IMR-90 (cell line): ENCODE measurements around the gene PCDHB1. TPM values are rescaled to one million over a fixed set of nuclear protein-coding genes. Genes with fewer than 3 reads are reported as not detected.

ENCODE experiments used
- ATAC-seq: fragments of 200-7000 bp; cut with Tn5 transposase; 2 replicates; pipeline ENCODE4 v1.9.1; 2020; ENCODE audit warnings: low read depth, mild to moderate bottlenecking, moderate library complexity
- BruUV-seq: library from RNA; stranded (reverse); fragments of 400-500 nt; replicated peaks from 2 replicates; lab custom pipeline; 2021; lab: Mats Ljungman, UMichigan
- CTCF ChIA-PET: fragments of 300-600 bp; formaldehyde crosslinking; extraction: SDS; loops from one replicate; lab custom pipeline; 2021; ENCODE audit warnings: antibody characterized with exemption; lab: Yijun Ruan, JAX
- POLR2A ChIA-PET: fragments of 300-600 bp; sonication (Branson Sonifier 250); formaldehyde crosslinking; loops from one replicate; lab custom pipeline; 2022; ENCODE audit warnings: antibody characterized with exemption; ENCODE audit not compliant: unreplicated experiment; lab: Charles Lee
- DNase-seq: peaks from one replicate; pipeline ENCODE4 v3.0.0; 2013
- H2AFZ ChIP-seq: replicated peaks from 2 replicates; pipeline ENCODE3; 2013; ENCODE audit warnings: low read length, mild to moderate bottlenecking; ENCODE audit not compliant: poor library complexity
- H2AK5ac ChIP-seq: 2 replicates; pipeline ENCODE4 v1.6.1; 2013; ENCODE audit warnings: low read depth, low read length, inconsistent platforms
- H2AK9ac ChIP-seq: replicated peaks from 2 replicates; pipeline ENCODE3; 2013; ENCODE audit warnings: mild to moderate bottlenecking, low read depth, low read length, moderate library complexity; ENCODE audit not compliant: poor library complexity
- H2BK120ac ChIP-seq: 2 replicates; pipeline ENCODE4 v1.6.1; 2013; ENCODE audit warnings: low read depth, low read length, inconsistent platforms
- H2BK15ac ChIP-seq: 3 replicates; pipeline ENCODE4 v1.6.1; 2013; ENCODE audit warnings: low read depth, low read length, inconsistent platforms
- H2BK20ac ChIP-seq: 2 replicates; pipeline ENCODE4 v1.6.1; 2013; ENCODE audit warnings: low read depth, mild to moderate bottlenecking, inconsistent platforms, low read length, moderate library complexity
- H2BK5ac ChIP-seq: 2 replicates; pipeline ENCODE4 v1.6.1; 2013; ENCODE audit warnings: mild to moderate bottlenecking, low read depth, low read length, inconsistent platforms; ENCODE audit not compliant: poor library complexity, severe bottlenecking
- H3K14ac ChIP-seq: replicated peaks from 2 replicates; pipeline ENCODE4 v1.6.1; 2013; ENCODE audit warnings: low read depth, low read length, inconsistent platforms
- H3K18ac ChIP-seq: 2 replicates; pipeline ENCODE4 v1.6.1; 2013; ENCODE audit warnings: low read depth, low read length, control low read depth
- H3K23ac ChIP-seq: 2 replicates; pipeline ENCODE4 v1.6.1; 2013; ENCODE audit warnings: low read depth, low read length, inconsistent platforms
- H3K27ac ChIP-seq: 2 replicates; pipeline ENCODE4 v1.5.1; 2013; ENCODE audit warnings: mild to moderate bottlenecking, control low read depth, low read length; ENCODE audit not compliant: insufficient read depth
- H3K27me3 ChIP-seq: 2 replicates; pipeline ENCODE4 v1.6.1; 2013; ENCODE audit warnings: low read length; ENCODE audit not compliant: control insufficient read depth, insufficient read depth
- H3K36me3 ChIP-seq: 2 replicates; pipeline ENCODE4 v1.6.1; 2013; ENCODE audit warnings: low read length, mixed read lengths; ENCODE audit not compliant: control insufficient read depth, insufficient read depth
- H3K4ac ChIP-seq: 2 replicates; pipeline ENCODE4 v1.6.1; 2013; ENCODE audit warnings: low read depth, low read length, inconsistent platforms
- H3K4me1 ChIP-seq: 2 replicates; pipeline ENCODE4 v1.6.1; 2013; ENCODE audit warnings: low read length, mixed read lengths; ENCODE audit not compliant: control insufficient read depth, insufficient read depth
- H3K4me2 ChIP-seq: 2 replicates; pipeline ENCODE4 v1.6.1; 2013; ENCODE audit warnings: low read depth, mild to moderate bottlenecking, control low read depth, low read length, moderate library complexity
- H3K4me3 ChIP-seq: 2 replicates; pipeline ENCODE4 v1.5.1; 2013; ENCODE audit warnings: low read depth, mild to moderate bottlenecking, control low read depth, low read length, moderate library complexity; ENCODE audit not compliant: insufficient read depth
- H3K56ac ChIP-seq: 2 replicates; pipeline ENCODE4 v1.6.1; 2013; ENCODE audit warnings: low read length, inconsistent platforms; ENCODE audit not compliant: insufficient read depth; ENCODE audit errors: extremely low read depth
- H3K79me1 ChIP-seq, 2 experiments: 2 replicates each; pipeline ENCODE4 v1.6.1; 2013; ENCODE audit warnings: low read length in 2 of 2, inconsistent platforms in 1 of 2, low read depth in 1 of 2
- H3K9ac ChIP-seq: 2 replicates; pipeline ENCODE4 v1.6.1; 2013; ENCODE audit warnings: low read depth, low read length, control low read depth
- H3K9me1 ChIP-seq: 2 replicates; pipeline ENCODE4 v1.6.1; 2013; ENCODE audit warnings: low read length, inconsistent platforms; ENCODE audit not compliant: insufficient read depth
- H3K9me3 ChIP-seq: 2 replicates; pipeline ENCODE4 v1.6.1; 2013; ENCODE audit warnings: low read length; ENCODE audit not compliant: control insufficient read depth, insufficient read depth
- H4K20me1 ChIP-seq: 2 replicates; pipeline ENCODE4 v1.6.1; 2013; ENCODE audit warnings: low read length, inconsistent platforms; ENCODE audit not compliant: insufficient read depth
- H4K5ac ChIP-seq: 2 replicates; pipeline ENCODE4 v1.6.1; 2013; ENCODE audit warnings: mild to moderate bottlenecking, low read depth, low read length, control low read depth
- H4K8ac ChIP-seq, 2 experiments: 2 replicates each; pipeline ENCODE4 v1.6.1; 2013; ENCODE audit warnings: low read depth in 2 of 2, low read length in 2 of 2, control low read depth in 1 of 2, inconsistent platforms in 1 of 2
- H4K91ac ChIP-seq: 2 replicates; pipeline ENCODE4 v1.6.1; 2013; ENCODE audit warnings: low read depth, low read length, inconsistent platforms; ENCODE audit not compliant: insufficient read depth
- CHD1 ChIP-seq: IDR thresholded peaks from 2 replicates; pipeline ENCODE4 v1.6.1; 2012; ENCODE audit warnings: low read depth, low read length, improper control_type of control experiment
- NFE2L2 ChIP-seq: fragments of 150-350 bp; IDR thresholded peaks from 2 replicates; pipeline ENCODE4 v1.6.1; 2016; ENCODE audit warnings: low read depth, mild to moderate bottlenecking, low read length
- WGBS, 2 experiments: methylation state at CpG; one replicate each; pipeline versions ENCODE4 v1.1.5 to v1.1.7; 2013; ENCODE audit warnings: missing lambda C conversion rate in 2 of 2; ENCODE audit not compliant: insufficient read length in 1 of 2; ENCODE audit errors: extremely low coverage in 2 of 2; 5-methylcytosine and 5-hydroxymethylcytosine counted together
- dilution Hi-C: fragments of 300-500 bp; cut with HindIII; formaldehyde crosslinking; loops from one replicate; pipeline ENCODE4 v1.14.3; 2018; ENCODE audit warnings: low sequenced_read_pairs; ENCODE audit not compliant: unreplicated experiment
- in situ Hi-C: fragments of 300-500 bp; cut with MboI; formaldehyde crosslinking; loops from 3 replicates; pipeline ENCODE4 v1.14.3; 2019; ENCODE audit warnings: low sequenced_read_pairs, inconsistent platforms, mixed read lengths
- intact Hi-C: fragments of 100-400 bp; cut with micrococcal nuclease; formaldehyde crosslinking; loops from 2 replicates; pipeline ENCODE4 v1.10.0; 2022
- polyA plus RNA-seq, 3 experiments: library from polyadenylated mRNA; depleted of rRNA; stranded (reverse); fragments of >200 nt; gene quantifications; 2 replicates each; pipeline ENCODE4 v1.2.3, GENCODE V29; 2012; ENCODE audit warnings: low replicate concordance in 1 of 3
- total RNA-seq: library from RNA; depleted of rRNA; stranded (reverse); fragments of >200 nt; gene quantifications from 2 replicates; pipeline ENCODE4 v1.2.3, GENCODE V29; 2012

PCDHB1 gene
- total and polyA plus RNA-seq, 2 of the 4 experiments (the other 2 are of a cell fraction): not detected

DNA sequence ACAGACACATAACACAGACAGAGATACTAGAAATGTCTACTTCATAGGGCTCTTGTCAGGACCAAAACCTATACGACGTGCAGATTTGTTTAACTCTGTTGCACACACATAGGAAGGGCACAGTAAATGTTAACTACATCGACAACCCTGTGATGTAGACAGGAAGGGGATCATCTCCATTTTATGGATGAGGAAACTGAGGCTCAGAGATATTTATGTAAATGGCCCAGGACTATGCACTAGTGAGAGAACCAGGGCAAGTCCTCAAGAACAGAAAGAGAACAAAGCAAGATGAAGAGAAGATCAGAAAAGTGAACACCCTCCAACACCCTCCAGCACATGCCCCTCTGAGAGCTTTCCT is 48.6 kb upstream of the PCDHB1 start:
- H4K5ac ChIP-seq: no peak overlapping the region
- dilution Hi-C loops (no loop called here), in situ Hi-C loops (no loop called here), intact Hi-C loops (no loop called here)
- no peak overlapping the region for H2BK15ac ChIP-seq
- H3K4ac ChIP-seq: no peak overlapping the region
- H2BK20ac ChIP-seq: no peak overlapping the region
- H2BK120ac ChIP-seq: no peak overlapping the region
- no peaks in the 10 kb centered on the region for H4K20me1 ChIP-seq
- H2AK9ac ChIP-seq: no peak overlapping the region
- no peak overlapping the region for H4K91ac ChIP-seq
- H3K4me2 ChIP-seq: no peak overlapping the region
- no TSS peak for BruUV-seq
- POLR2A ChIA-PET: no interaction called here
- H3K36me3 ChIP-seq: no peaks in the 10 kb centered on the region
- H3K23ac ChIP-seq: no peak overlapping the region
- H3K14ac ChIP-seq: no peak overlapping the region
- no peak overlapping the region for H3K18ac ChIP-seq
- no peak overlapping the region for H2AK5ac ChIP-seq
- no peak overlapping the region for H2AFZ ChIP-seq
- H3K56ac ChIP-seq: no peak overlapping the region
- no peak overlapping the region for H3K27ac ChIP-seq
- peaks cover 18% of the 10 kb centered on the region for H3K9me3 ChIP-seq
- H3K9me1 ChIP-seq: no peaks in the 10 kb centered on the region
- no peak overlapping the region for H3K9ac ChIP-seq
- WGBS, 2 experiments: no CpG with 5 or more reads among the region's 3 CpGs
- H3K4me3 ChIP-seq: no peak overlapping the region
- no peak overlapping the region for H4K8ac ChIP-seq
- no peaks in the 10 kb centered on the region for H3K27me3 ChIP-seq
- no peaks in the 10 kb centered on the region for H3K4me1 ChIP-seq
- H2BK5ac ChIP-seq: no peak overlapping the region
- ATAC-seq (no peak), DNase-seq (no peak)
- TF ChIP-seq NFE2L2 (no peak), CHD1 (no peak)
- H3K79me1 ChIP-seq: no peaks in the 10 kb centered on the region
- CTCF ChIA-PET: no interaction called here
